T-helper 2 cell (primary cell): Measurements from ENCODE around the gene HOXD9.

ENCODE experiments used
- DNase-seq, 5 experiments: peaks; one replicate each; pipeline versions ENCODE4 v3.0.0 to v3.0.0-alpha.2; 2012 to 2022

HOXD9 gene

DNA sequence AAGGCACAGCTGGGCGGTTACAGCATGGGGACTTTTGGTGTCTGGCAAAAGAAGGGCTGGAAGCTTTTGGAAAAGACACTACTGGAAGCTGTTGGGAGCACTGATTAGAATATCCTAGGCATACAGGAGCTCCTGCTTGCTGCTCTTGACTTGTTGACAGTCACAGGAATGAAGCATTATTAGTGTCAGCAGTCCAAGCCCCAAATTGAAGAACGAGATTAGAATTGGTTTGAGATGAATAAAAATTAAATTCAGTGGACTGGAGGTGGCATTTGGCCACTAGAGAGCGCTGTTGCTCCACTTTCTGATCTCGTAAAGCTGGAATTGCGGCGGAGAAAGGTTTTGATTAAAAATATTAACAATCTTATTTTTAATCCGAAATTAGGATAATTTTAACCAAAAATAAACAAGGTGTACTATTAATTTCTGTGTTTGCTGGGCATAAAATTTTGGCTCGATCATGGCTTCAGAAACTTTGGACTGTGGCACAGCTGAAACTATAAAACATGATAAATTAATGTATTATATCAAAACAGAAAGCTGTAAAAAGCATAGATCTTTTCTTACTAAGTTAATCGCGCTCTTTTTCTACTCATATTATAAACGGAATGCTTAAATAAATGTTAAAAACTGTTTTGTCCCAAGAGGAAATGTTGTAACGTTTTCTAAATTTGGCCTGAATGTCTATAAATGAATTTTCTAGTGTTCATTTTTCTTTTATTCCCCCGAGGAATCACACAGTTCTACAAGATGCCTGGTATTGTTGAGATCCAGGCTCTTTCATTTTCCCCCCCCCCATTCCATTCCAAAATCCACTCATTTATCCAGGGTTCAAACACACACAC is 4.6 kb downstream of the HOXD9 start:
- peak in 4 of 5 experiments; percentile 36 to 55 (median 53) for DNase-seq

DNA sequence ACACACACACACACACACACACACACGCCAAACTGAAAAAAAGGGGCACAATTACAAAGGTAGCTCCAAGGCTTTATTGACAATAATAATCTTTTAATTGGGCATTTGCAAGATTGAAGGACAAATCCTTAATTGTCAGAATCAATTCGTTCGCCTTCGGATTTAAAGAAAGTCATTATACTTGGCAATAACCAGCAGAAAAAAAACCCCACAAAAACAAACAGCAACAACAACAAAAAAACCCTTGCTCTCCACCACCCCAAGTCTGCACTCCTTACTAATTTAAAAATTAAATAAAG is 5.2 kb downstream of the HOXD9 start:
- no peak for DNase-seq

DNA sequence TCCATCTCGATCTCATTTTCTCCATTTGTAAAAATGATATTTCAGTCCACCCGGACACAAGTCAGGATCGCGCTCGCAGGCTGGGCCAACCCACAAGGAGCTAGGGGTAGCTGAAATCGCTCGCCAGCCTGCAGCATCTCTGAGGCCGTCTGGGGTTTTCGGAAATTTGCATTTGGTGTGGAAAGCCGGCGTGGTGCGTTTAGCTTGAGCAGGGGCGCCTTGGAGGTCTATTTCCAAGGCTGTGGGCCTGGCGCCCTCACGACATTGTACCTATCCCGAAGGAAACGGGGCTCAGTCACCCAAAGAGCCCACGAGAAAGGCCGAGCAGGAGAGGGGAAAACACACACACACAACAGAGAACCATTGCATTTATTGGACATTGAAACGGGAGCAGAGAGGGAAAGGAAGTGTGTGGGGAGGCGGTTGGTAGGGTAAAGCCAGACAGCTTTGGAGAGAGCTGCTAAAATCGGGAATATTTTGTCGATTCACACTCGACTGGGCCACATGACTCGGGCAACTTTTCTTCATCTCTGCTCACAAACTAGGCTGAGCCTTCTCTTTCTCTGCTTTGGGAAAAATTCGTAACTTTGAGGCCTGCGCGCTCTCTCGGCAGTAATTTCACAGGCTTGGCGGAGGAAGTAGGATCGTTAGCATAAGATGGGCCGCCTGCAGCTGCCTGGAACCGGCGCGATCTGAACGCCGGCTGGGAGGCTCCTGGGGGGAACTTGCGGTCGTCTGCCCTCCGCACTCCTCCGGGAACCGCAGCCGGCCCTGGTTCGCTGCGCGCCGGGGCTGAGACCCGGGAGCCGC is 5.9 kb downstream of the HOXD9 start:
- DNase-seq: no peak

DNA sequence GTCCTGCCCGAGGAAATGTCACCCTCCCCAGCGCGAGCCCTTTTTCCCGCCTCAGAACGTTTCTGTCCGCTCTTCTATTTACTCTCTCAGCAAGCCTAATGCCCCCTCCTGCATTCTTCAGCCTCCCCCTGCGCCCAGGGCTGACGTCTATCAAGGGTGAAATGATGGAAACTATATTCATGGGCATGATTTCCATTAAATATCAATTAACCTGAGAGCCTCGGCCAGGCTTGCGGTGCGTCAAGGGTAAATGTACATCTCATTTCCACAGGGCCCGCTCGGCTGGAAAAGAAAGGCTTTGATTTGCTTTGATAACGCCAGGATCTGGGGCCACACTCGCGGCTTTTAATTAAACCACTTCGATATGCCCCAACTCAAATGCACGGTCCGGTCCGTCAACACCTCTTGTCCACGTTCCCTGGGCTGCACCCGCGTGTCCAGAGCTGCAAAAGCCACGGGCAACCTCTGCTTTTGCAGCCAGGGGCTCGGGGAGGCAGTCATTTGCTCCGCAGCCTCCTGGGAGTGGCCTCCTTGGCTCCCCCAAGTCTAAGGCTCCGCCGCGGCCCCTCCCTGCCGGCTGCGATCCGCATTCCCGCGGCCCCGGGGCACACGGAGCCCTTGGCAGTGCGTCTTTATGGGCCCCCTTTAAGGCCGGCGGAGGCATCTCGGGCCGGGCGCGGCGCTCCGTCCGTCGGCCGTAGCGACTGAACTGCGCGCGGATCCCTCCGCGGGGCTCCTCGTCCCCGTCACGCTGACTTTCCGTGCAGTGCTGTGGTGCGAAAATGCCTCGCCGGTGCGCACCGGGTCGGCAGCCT is 6.7 kb downstream of the HOXD9 start, which contains the start of gene HOXD8:
Gene HOXD8, plus strand, starts transcription at position 724 of the 815 bp plus-strand sequence. CDS start 662 bp downstream, outside the sequence.
- peak in 1 of 5 experiments; percentile 55 for DNase-seq

DNA sequence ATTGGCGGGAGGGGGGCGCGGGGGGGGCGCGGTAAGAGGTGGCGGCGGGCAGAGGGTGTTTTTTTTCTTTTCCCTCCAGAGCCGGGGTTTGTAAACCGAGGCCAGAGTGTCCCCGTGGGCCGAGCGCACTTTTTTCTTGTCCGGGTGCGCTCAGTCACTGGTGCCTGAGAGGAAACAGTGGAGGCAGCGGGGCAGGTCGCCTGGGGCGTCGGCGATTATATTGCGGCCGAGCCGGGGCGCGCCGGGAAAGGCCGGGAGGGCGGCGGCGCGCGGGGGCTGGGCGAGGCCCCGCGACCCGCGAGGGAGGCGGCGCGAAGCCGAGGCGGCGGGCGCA is 7.3 kb downstream of the HOXD9 start:
- no peak for DNase-seq

DNA sequence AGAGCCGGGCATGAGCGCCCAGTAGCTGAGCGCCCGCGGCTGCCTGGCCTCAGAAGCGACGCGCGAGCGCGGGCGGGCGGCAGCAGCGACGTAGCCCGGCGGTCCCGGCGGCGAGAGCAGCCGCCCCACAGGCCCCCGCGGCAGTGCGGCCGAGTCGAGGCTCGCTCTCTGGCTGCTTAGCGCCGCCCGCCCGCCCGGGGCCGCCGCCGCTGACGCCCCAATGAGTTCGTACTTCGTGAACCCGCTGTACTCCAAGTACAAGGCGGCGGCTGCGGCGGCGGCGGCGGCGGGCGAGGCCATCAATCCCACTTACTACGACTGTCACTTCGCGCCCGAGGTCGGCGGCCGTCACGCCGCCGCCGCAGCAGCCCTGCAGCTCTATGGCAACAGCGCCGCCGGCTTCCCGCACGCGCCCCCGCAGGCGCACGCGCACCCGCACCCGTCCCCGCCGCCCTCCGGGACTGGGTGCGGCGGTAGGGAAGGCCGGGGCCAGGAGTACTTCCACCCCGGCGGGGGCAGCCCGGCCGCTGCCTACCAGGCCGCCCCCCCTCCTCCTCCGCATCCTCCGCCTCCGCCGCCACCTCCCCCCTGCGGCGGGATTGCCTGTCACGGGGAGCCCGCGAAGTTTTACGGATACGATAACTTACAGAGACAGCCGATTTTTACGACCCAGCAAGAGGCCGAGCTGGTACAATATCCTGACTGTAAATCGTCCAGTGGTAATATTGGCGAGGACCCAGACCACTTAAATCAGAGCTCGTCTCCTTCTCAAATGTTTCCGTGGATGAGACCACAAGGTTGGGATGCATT is 7.8 kb downstream of the HOXD9 start:
- DNase-seq: peak in 1 of 5 experiments; percentile 42

DNA sequence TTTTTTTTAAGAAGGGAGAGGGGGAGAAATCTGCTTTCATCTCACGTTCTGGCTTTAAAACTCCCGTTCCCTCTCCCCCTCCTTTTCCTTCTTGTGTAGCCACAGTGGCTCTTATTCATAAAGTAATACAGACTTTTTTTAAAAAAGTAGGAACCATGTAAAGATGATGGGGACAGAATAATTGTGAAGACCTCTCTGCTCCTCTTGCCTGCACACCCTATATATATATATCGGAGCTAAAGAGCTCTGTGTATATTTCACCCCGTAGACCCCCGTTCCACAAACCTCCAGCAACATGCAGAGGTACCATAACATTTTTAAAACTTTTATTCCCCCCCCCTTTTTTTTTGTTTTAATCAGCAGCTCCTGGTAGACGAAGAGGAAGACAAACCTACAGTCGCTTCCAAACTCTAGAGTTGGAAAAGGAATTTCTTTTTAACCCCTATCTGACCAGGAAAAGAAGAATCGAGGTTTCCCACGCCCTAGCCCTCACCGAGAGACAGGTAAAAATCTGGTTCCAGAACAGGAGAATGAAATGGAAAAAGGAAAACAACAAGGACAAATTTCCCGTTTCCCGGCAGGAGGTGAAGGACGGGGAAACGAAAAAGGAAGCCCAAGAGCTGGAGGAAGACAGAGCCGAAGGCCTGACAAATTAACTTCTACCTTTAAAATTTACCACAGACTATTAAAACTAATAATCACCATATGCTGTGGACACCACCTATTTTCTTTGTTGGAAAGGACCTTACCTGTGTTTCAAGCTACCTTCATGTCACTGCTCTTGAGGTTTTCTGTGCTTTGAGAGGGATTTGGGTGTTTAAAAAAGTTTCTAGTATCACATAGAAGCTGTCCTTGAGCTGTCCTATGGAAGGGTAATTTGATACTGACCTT is 8.7 kb downstream of the HOXD9 start:
- DNase-seq: no peak

DNA sequence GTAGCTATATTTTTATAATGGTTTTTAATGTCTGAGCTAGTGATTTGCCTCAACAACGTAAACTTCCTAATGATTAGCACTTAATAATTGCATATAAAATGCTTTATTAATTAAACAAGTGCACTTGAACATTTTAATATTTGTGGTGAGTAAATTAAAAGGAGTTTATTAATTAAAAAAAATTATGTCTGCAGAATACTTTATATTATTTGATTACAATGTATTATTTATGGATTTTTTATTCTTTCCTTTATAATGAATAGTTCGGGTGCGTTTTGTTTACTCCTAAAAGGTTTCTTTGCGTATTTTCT is 9.3 kb downstream of the HOXD9 start:
- DNase-seq: no peak

DNA sequence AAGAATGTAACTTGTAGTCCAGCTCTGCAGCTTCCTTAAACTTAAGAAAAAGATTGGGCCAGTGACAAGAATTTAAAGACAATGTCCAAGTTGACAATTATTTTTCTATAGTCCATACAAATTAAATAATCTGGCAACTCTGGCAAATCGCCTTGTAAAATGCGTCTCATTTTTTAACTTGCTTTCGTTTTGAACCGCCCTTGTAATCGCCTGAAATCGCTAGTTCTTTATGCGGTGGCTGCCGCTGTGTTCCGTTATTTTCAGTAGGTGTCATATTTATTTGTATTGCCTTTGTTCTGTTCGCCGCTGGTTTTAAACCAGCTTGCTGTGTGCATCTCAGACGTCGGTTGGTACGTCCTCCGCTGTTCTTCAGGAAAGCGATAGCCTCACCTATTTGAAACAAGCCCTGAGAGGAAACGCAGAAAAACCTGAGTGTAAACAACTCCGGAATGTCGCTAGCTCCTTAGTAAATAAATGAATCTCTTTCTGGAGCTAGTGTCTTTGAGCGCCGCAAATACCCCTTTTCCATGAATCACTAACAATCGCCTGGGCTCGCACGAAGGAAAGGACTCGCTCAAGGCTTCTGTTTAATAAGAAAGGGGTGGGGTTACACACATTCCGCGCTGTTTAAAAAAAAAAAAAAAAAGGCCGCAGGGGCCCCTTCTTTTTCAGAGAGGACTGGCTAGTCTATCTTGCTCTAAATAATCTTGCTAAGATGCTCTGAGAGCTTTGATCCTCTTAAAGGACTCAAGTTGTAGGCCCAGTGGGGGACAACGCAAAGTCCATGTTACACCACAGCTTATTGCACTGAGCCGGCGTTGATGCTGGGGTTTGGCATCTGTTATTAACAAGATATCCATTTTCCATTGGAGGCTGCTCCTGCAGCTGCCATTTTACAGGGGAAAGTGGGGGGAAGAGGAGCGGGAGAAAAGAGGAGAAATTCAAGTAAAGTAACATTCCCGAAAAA is 10.0 kb downstream of the HOXD9 start:
- peak in 1 of 5 experiments; percentile 57 for DNase-seq

DNA sequence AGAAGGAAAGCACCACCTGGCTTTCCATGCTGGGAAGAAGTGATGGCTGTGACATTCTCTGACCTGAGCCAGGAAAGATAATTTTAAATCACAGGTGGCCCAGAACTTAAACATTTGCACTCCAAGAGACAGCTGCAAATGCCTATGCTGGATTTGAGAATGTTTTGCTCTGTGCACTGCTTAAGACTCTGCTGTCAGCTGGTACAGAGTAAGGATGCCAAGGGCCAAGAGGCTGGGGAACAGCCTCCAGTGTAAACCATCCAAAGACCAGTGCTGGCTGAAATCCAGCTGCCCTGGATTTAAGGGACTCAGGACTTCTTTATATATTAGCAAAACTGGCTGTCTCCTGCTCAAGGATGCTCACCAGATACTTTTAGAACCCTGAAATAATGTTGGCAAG is 10.9 kb downstream of the HOXD9 start:
- no peak for DNase-seq

DNA sequence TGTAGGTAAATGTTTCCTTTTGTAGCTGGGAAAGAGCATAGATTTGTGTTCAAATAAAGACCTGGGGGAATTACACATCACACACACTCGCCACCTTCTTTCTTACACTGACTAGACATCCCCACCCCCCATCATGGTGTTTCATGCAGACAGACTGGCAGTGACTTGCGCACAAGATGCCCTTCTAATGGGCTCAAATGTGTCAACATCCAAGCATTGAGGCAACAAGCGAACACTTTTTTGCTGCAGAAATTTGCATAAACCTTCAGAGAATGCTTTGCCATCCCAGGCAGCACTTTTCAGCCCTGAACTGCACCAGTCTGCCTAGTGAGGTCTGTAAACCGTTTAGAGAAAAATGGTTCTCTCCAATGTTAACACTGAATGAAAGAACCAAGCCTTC is 11.5 kb downstream of the HOXD9 start:
- DNase-seq: no peak

DNA sequence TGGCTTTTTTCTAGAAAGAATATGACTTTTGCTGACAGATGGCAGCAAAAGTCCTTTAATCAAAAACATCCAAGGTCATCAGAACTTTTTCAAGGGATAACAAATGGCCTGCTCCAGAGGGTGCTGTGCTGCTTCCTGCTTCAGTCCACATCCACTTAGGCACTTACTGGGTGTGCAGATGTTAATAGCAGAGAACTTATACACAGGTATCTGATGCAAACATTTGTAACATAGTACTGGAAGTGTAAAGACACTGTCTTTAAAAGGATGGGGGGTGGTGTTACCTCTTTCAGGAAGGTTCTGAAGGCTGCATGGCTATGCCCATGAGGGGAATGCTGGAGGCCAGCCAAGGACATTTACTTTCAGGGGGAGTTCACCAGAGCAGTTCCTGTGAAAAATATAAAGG is 12.5 kb downstream of the HOXD9 start:
- no peak for DNase-seq

DNA sequence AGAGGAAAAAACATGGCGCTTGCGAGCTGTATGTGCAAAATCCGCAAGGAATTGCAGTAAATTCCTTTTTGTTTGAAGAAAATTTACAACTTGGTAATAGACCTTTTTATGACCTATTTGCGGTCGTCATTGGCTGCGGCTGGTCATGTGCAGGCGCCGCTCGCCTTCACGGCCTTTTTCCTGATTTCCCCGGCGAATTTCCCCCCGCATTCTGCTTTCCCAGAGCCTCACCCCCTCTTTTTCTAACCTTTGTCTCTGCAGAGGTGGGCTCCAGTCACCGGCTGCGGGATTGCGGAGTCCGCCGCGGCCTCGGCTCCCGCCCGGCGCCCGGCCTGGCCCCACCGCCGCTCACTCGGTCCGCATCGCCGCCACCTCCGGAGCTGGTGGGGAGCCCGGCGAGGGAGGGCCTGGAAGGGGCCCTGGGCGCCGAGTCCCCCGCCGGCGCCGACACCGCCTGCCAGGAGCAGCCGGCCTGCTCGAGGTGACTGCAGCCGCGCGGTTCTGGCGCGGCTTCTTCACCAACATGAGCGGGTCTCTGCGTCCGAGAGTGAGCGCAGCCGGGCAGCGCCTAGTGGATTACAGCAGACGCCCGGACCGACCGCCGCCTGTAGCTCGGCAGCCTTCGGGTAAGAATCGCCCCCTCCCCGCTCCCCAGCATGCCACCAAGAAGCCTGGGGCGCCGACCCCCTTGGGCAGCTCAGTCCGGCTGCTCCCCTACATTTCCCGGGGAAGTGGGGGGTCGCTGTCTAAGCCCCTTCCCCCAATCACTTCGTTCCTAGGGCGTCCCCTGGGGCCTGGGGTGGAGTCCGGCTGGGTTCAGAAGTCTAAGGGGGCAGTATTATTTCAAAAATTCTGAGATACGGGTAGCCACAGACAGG is 14.1 kb downstream of the HOXD9 start:
- DNase-seq: no peak

DNA sequence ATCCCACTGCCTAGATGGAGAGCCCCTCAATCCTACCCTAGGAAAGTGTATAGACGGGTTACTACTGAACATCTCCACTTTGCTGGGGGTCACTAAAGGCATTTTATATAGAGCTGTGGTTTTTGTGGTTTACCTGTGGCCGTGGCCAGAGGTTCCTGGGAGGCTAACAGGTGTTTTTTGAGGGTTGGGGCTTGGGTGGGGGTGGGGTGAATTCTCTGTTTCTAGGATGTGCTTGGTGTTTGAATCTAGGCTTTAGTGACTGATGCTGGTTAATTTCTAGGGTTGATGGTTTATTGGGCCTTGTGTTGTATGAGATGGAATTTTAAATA is 14.7 kb downstream of the HOXD9 start:
- DNase-seq: no peak

DNA sequence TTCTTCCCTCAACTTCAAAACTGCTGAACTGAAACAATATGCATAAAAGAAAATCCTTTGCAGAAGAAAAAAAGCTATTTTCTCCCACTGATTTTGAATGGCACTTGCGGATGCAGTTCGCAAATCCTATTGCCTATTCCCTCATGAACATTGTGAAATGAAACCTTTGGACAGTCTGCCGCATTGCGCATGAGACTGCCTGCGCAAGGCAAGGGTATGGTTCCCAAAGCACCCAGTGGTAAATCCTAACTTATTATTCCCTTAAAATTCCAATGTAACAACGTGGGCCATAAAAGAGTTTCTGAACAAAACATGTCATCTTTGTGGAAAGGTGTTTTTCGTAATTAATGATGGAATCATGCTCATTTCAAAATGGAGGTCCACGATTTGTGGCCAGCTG is 15.4 kb downstream of the HOXD9 start:
- no peak for DNase-seq

DNA sequence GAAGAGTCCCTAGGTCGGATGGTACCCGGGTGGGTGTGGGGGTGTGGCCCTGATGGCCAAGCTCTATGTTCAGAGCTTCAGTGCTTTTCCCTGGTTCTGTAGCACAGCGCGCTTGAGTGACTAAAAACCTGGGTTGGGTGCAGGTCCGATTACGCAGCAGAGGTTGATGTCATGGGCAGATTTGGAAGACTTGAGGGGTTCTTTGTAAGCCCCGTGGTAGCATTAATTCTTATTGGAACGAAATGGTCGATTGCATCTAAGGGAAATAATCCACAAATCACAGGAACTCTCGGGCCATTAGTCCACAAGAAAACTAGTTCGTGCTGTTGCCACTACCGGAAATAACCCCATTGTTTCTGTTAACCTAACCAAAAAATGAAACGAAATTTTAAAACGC is 16.0 kb downstream of the HOXD9 start:
- no peak for DNase-seq

DNA sequence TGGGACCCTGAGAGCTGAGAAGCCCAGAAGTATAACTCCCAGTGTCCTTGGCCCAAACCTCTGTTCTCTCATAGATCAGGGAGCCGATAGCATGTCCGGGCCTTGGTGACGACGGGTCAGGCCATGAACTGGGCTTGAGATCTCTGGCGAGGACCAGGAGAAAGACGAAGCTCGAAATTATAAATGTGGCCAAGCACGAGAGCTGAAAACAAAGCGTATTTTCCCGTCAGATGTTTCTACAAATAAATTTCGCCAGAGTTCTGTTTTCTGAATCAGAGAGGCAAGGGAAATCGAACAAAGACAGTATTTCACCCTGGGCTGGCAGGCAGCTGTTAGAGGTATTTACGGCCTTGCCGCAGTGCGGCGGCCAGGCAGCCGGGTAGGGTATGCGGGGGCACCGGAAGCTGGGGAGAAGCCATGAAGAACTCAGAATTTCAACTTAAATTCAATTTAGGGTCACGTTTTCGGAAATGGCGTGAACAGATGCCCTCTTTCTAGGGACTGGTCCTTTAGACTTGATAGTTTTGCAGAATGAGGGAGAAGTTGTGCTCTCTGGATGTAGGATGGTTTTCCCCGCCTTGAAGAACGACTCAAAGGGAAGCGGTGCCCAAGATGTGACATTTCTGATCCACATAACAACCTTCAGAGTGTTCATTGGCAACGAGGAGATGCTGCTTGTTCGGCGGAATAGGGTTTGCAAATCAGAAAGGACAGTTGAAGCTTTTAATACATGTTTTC is 16.6 kb downstream of the HOXD9 start:
- DNase-seq: no peak

DNA sequence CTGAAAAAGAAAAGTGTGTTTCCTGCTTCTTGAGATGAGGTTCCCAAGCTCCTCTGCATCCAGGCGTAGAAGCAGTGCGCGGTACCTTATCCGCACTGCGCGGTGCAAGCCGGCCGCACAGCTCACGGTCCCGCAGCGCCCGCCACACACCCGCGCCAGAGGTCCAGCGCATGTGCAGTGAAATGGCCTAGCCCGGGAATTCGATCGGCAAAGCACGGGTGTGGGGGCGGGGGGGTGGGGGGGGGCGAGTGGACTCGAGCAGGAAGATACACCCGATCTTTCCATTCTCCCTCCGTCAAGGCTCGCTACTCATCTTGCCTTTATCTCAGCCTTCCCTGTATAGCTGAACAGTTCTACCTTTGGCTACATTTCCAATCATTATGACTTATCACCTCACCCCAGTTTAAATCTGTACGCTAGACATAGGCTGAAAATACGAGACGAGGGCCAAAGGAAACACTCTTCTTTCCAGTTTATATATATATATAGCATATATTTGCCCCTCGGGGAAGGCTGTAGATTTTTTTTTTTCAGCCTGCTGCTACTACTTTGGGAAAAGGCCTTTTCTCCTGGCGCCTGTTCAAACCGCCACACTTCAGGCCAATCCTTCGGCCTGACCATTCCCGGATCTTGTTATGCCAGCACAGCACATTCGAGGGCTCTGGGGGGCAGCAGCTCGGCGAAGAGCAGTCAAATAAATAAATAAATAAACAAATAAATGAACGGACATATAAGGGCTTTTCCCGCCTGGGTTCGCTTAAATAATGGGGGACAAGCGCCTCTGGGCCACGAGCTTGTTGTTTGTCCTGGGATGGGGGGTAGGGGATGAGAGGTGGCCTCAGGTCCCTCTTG is 17.4 kb downstream of the HOXD9 start:
- no peak for DNase-seq
